CD8-positive, alpha-beta memory T cell (primary cell): ENCODE results near the gene CRLF3. TPM values are rescaled to one million over a fixed set of nuclear protein-coding genes. Genes with fewer than 3 reads are reported as not detected.
"Not testable (repeated sequence)": the region's sequence is repeated elsewhere in the genome, so short reads cannot be mapped to it uniquely, and the experiment has no call there.

Experiments used
- CTCF ChIA-PET: fragments of 350-600 bp; sonication (Branson Sonifier 250); formaldehyde crosslinking; loops from one replicate; lab custom pipeline; 2021; ENCODE audit warnings: antibody characterized with exemption; lab: Charles Lee
- POLR2A ChIA-PET: fragments of 350-600 bp; sonication (Branson Sonifier 250); formaldehyde crosslinking; loops from one replicate; lab custom pipeline; 2021; ENCODE audit warnings: antibody characterized with exemption; lab: Charles Lee
- DNase-seq, 5 donors: peaks; one replicate each; pipeline versions ENCODE4 v3.0.0 to v3.0.0-alpha.2; 2020 to 2022; ENCODE audit warnings: mixed read lengths in 1 of 5
- H3K27ac ChIP-seq: one replicate; pipeline ENCODE4 v1.7.0; 2013; ENCODE audit warnings: low read depth, mild to moderate bottlenecking, low read length, moderate library complexity
- H3K27me3 ChIP-seq: 2 replicates; pipeline ENCODE4 v1.7.0; 2013; ENCODE audit warnings: low read length, mild to moderate bottlenecking; ENCODE audit not compliant: insufficient read depth, poor library complexity, severe bottlenecking
- H3K36me3 ChIP-seq: 2 replicates; pipeline ENCODE4 v1.7.0; 2013; ENCODE audit warnings: mild to moderate bottlenecking, low read length, moderate library complexity; ENCODE audit not compliant: insufficient read depth
- H3K4me1 ChIP-seq: 2 replicates; pipeline ENCODE4 v1.7.0; 2013; ENCODE audit warnings: mild to moderate bottlenecking, low read length, moderate library complexity; ENCODE audit not compliant: insufficient read depth
- H3K4me3 ChIP-seq: 2 replicates; pipeline ENCODE4 v1.7.0; 2013; ENCODE audit warnings: mild to moderate bottlenecking, low read length
- H3K9me3 ChIP-seq: 2 replicates; pipeline ENCODE4 v1.7.0; 2013; ENCODE audit warnings: mild to moderate bottlenecking, low read length
- H3K27ac Mint-ChIP-seq, 8 donors: one replicate each; pipeline ENCODE4 v1.8.0; 2020 to 2021; ENCODE audit warnings: mixed read lengths in 8 of 8, mild to moderate bottlenecking in 6 of 8, inconsistent platforms in 3 of 8, moderate library complexity in 3 of 8
- H3K27me3 Mint-ChIP-seq, 2 donors: one replicate each; pipeline ENCODE4 v1.8.0; 2020 to 2021; ENCODE audit warnings: mixed read lengths in 2 of 2, mild to moderate bottlenecking in 1 of 2, moderate library complexity in 1 of 2
- H3K36me3 Mint-ChIP-seq, 3 donors: one replicate each; pipeline ENCODE4 v1.8.0; 2020 to 2021; ENCODE audit warnings: mixed read lengths in 3 of 3, inconsistent platforms in 1 of 3, mild to moderate bottlenecking in 1 of 3
- H3K4me1 Mint-ChIP-seq, 3 donors: one replicate each; pipeline ENCODE4 v1.8.0; 2020 to 2021; ENCODE audit warnings: mixed read lengths in 3 of 3, inconsistent platforms in 1 of 3, mild to moderate bottlenecking in 1 of 3
- H3K4me3 Mint-ChIP-seq, 7 donors: one replicate each; pipeline ENCODE4 v1.8.0; 2020 to 2021; ENCODE audit warnings: mixed read lengths in 7 of 7, mild to moderate bottlenecking in 6 of 7, moderate library complexity in 4 of 7, inconsistent platforms in 2 of 7
- H3K9me3 Mint-ChIP-seq, 5 donors: one replicate each; pipeline ENCODE4 v1.8.0; 2020 to 2022; ENCODE audit warnings: mixed read lengths in 5 of 5, mild to moderate bottlenecking in 3 of 5, moderate library complexity in 2 of 5, inconsistent platforms in 1 of 5
- polyA plus RNA-seq: library from polyadenylated mRNA; unstranded; fragments of 300-500 nt; fragmentation: Illumina TruSeq; gene quantifications from one replicate; pipeline ENCODE4 v1.2.3, GENCODE V29; 2021
- total RNA-seq, 2 experiments: library from RNA; stranded (reverse); gene quantifications; one replicate each; pipeline ENCODE4 v1.2.3, GENCODE V29; 2021

The CRLF3 gene
- total and polyA plus RNA-seq, 3 experiments from 2014 or later = 42.7 to 108 (median 43.0) TPM

DNA sequence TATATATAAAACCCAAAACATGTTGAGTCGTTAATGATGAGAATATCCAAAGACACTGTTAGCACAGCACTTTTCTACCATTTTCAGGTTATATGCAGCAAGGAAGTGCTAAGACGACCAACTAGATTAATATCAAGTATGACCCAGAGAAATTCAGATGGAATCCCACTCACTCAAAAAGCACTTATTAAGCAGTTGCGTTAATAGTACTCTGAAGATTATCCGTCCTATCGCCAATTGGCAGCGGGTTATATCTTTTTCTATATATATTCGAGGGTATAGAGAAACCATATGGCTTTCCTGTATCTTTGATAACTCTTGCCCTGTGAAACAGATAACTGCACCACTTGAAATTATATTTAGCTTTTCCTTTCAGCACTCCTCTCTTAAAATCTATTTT is 1.1 kb downstream of the CRLF3 start:
- H3K27me3 ChIP-seq = no peaks in the 10 kb centered on the region
- peaks cover 46 to 55% (median 52%) of the 10 kb centered on the region in 3 donors for H3K4me1 Mint-ChIP-seq
- no peaks in the 10 kb centered on the region for H3K9me3 ChIP-seq
- no peaks in the 10 kb centered on the region for H3K9me3 Mint-ChIP-seq
- H3K27me3 Mint-ChIP-seq = no peaks in the 10 kb centered on the region
- H3K36me3 ChIP-seq = no peaks in the 10 kb centered on the region
- peaks cover 47% of the 10 kb centered on the region for H3K4me1 ChIP-seq
- H3K36me3 Mint-ChIP-seq = peaks cover 0 to 22% (median 3%) of the 10 kb centered on the region in 3 donors
- peak overlapping the region; percentile 82 to 99 (median 92) for H3K27ac Mint-ChIP-seq
- no peak for DNase-seq
- peak overlapping the region; percentile 78 for H3K27ac ChIP-seq
- ChIA-PET POLR2A (interaction anchor here (4.2 kb wide), 1 partner anchor 13 kb away, joined by 51 read pairs; no protein-coding TSS in a partner anchor), CTCF (interaction anchor here (1.4 to 6.1 kb wide), 5 partner anchors 12 to 44 kb away, joined by 4 to 90 read pairs (median 8); no protein-coding TSS in a partner anchor)
- H3K4me3 Mint-ChIP-seq = peak overlapping the region; percentile 90 to 99 (median 95)
- peak overlapping the region; percentile 96 for H3K4me3 ChIP-seq

GRCh38 chr17:30822919-30823318 is 1.6 kb downstream of the CRLF3 start:
- H3K9me3 Mint-ChIP-seq, H3K27ac ChIP-seq, H3K9me3 ChIP-seq, H3K27me3 ChIP-seq, H3K27me3 Mint-ChIP-seq, H3K36me3 ChIP-seq: not testable (repeated sequence)
- ChIA-PET CTCF (interaction anchor here (1.2 to 6.1 kb wide), 3 partner anchors 12 to 18 kb away, joined by 3 to 90 read pairs (median 58); no protein-coding TSS in a partner anchor), POLR2A (interaction anchor here (4.2 kb wide), 1 partner anchor 13 kb away, joined by 51 read pairs; no protein-coding TSS in a partner anchor)
- Mint-ChIP-seq H3K27ac (peak overlapping the region; percentile 61 to 99 (median 88)), H3K36me3 (peaks cover 0 to 22% (median 3%) of the 10 kb centered on the region in 3 donors), H3K4me1 (peaks cover 48 to 60% (median 57%) of the 10 kb centered on the region in 3 donors), H3K4me3 (peak overlapping the region; percentile 90 to 99 (median 95))
- Histone ChIP-seq H3K4me1 (peaks cover 52% of the 10 kb centered on the region), H3K4me3 (peak overlapping the region; percentile 96)
- DNase-seq = peak in 1 of 5 donors; percentile 19

DNA sequence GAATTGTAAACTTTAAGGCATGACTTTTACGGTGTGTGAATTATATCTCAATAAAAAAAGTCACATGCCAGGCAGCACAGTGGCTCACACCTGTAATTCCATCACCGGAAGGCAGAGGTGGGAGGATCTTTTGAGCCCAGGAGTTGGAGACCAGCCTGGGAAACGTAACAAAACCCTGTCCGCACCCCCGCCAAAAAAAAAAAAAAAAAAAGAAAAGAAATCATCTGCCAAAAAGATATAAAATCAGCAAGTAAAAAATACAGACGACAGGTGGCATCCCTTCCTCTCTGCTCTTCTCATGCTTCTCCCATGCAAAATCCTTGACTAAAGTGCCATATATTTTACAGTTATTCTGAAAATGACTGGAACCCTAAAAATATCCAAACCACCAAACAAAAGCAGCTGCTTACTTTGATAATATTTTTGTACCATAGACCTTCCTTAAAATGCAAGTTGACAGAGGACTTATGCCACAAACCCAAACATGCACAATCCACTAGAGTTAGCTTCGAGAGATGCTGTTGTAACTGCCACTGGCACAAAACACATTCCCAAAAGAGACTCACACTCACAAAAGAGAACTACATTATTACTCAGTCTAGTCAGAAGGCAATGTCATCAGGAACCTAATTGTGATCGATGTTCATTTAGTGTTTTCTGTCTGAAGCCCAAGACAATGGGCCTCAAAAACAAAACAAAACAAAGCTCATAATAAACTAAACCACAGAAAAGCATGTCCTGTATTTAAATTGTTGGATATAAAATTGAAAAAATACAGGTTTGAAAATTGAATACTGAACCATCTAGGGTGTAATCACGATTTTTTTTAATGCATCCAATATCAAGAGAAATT is 2.4 kb downstream of the CRLF3 start:
- no peaks in the 10 kb centered on the region for H3K9me3 ChIP-seq
- ChIA-PET CTCF (interaction anchor here (1.2 to 5.0 kb wide), 2 partner anchors 11 to 17 kb away, joined by 3 to 90 read pairs; no protein-coding TSS in a partner anchor), POLR2A (interaction anchor here (4.2 kb wide), 1 partner anchor 12 kb away, joined by 51 read pairs; no protein-coding TSS in a partner anchor)
- H3K4me3 Mint-ChIP-seq = peak overlapping the region; percentile 90 to 99 (median 95)
- peak overlapping the region; percentile 96 for H3K4me3 ChIP-seq
- no peaks in the 10 kb centered on the region for H3K9me3 Mint-ChIP-seq
- H3K36me3 Mint-ChIP-seq = peaks cover 0 to 22% (median 3%) of the 10 kb centered on the region in 3 donors
- DNase-seq = peak in 1 of 5 donors; percentile 44
- H3K27ac Mint-ChIP-seq = peak overlapping the region; percentile 71 to 99 (median 92)
- no peaks in the 10 kb centered on the region for H3K36me3 ChIP-seq
- H3K4me1 Mint-ChIP-seq = peaks cover 48 to 62% (median 59%) of the 10 kb centered on the region in 3 donors
- H3K27me3 Mint-ChIP-seq = no peaks in the 10 kb centered on the region
- H3K27ac ChIP-seq = no peak overlapping the region
- peaks cover 55% of the 10 kb centered on the region for H3K4me1 ChIP-seq
- no peaks in the 10 kb centered on the region for H3K27me3 ChIP-seq

- peaks cover 65% of the 10 kb centered on the region for H3K4me1 ChIP-seq
- H3K4me3 ChIP-seq = peak overlapping the region; percentile 20
- Mint-ChIP-seq H3K27ac (peak overlapping the region; percentile 70 to 96 (median 90)), H3K4me1 (peaks cover 53 to 64% (median 58%) of the 10 kb centered on the region in 3 donors), H3K27me3 (no peaks in the 10 kb centered on the region), H3K9me3 (no peaks in the 10 kb centered on the region), H3K4me3 (peak overlapping the region; percentile 84 to 99 (median 93)), H3K36me3 (peaks cover 0 to 27% (median 5%) of the 10 kb centered on the region in 3 donors)
- CTCF ChIA-PET = interaction anchor here (4.2 kb wide), 1 partner anchor 11 kb away, joined by 18 read pairs; no protein-coding TSS in a partner anchor
- H3K9me3 ChIP-seq = no peaks in the 10 kb centered on the region
- POLR2A ChIA-PET = interaction anchor here (0.6 to 1.4 kb wide), 3 partner anchors 11 to 86 kb away, joined by 3 to 4 read pairs (median 3); no protein-coding TSS in a partner anchor
- H3K27me3 ChIP-seq = no peaks in the 10 kb centered on the region
- H3K36me3 ChIP-seq = no peaks in the 10 kb centered on the region
- no peak for DNase-seq
- H3K27ac ChIP-seq = no peak overlapping the region
Observed at GRCh38 chr17:30819971-30820705, 4.4 kb downstream of the CRLF3 start.

DNA sequence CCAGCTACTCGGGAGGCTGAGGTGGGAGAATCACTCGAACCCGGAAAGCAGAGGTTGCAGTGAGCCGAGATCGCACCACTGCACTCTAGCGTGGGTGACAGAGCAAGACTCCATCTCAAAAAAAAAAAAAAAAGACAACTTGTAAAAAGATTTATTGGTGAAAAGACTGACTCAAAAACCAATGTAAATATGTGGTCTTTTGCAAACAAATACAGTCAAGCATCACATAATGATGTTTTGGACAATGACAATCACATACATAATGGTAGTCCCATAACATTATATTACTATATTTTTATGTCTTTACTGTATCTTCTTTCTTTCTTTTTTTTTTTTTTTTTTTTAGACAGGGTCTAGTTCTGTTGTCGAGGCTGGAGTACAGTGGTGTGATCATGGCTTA is 8.3 kb downstream of the CRLF3 start:
- no peak for DNase-seq
- H3K36me3 Mint-ChIP-seq = peaks cover 0 to 24% (median 8%) of the 10 kb centered on the region in 3 donors
- CTCF ChIA-PET = no interaction called here
- Histone ChIP-seq H3K4me1 (peaks cover 75% of the 10 kb centered on the region), H3K36me3 (no peaks in the 10 kb centered on the region), H3K4me3 (no peak overlapping the region), H3K9me3 (no peaks in the 10 kb centered on the region), H3K27ac (no peak overlapping the region), H3K27me3 (no peaks in the 10 kb centered on the region)
- H3K27me3 Mint-ChIP-seq = no peaks in the 10 kb centered on the region
- no peaks in the 10 kb centered on the region for H3K9me3 Mint-ChIP-seq
- peak overlapping the region in 1 of 7 donors; percentile 59 for H3K4me3 Mint-ChIP-seq
- peak overlapping the region in 1 of 8 donors; percentile 60 for H3K27ac Mint-ChIP-seq
- POLR2A ChIA-PET = interaction anchor here (0.7 kb wide), 1 partner anchor 1058 kb away, joined by 9 read pairs; no protein-coding TSS in a partner anchor
- H3K4me1 Mint-ChIP-seq = peaks cover 52 to 66% (median 60%) of the 10 kb centered on the region in 3 donors

DNA sequence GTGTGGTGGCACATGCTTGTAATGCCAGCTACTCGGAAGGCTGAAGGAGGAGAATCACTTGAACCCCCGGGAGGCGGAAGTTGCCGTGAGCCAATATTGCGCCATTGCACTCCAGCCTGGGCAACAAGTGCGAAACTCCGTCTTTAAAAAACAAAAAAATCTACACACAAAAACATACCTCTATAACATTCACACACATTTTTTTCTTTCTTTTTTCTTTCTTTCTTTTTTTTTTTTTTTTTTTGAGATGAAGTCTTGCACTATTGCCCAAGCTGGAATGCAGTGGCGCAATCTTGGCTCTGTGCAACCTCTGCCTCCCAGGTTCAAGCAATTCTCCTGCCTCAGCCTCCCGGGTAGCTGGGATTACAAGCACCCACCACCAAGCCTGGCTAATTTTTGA is 9.6 kb downstream of the CRLF3 start:
- peaks cover 0 to 22% (median 8%) of the 10 kb centered on the region in 3 donors for H3K36me3 Mint-ChIP-seq
- peaks cover 75% of the 10 kb centered on the region for H3K4me1 ChIP-seq
- H3K27me3 Mint-ChIP-seq, H3K27me3 ChIP-seq, H3K4me3 ChIP-seq, H3K9me3 Mint-ChIP-seq, H3K9me3 ChIP-seq, H3K4me3 Mint-ChIP-seq, H3K27ac ChIP-seq, H3K36me3 ChIP-seq, H3K27ac Mint-ChIP-seq, POLR2A ChIA-PET, DNase-seq: not testable (repeated sequence)
- CTCF ChIA-PET = interaction anchor here (7.7 kb wide), 1 partner anchor 9 kb away, joined by 90 read pairs; the partner anchor contains the start of gene CRLF3
- peaks cover 50 to 66% (median 59%) of the 10 kb centered on the region in 3 donors for H3K4me1 Mint-ChIP-seq

DNA sequence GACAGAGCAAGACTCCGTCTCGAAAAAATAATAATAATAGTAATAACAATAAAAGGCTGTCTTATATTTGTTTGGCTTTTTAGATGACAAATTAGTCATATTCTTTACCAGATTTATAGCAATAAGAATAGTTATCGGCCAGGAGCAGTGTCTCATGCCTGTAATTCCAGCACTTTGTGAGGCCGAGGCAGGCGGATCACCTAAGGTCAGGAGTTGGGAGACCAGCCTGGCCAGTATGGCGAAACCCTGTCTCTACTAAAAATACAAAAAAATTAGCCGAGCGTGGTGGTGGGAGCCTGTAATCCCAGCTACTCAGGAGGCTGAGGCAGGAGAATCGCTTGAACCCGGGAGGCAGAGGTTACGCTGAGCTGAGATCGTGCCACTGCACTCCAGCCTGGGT is 10.3 kb downstream of the CRLF3 start:
- H3K36me3 ChIP-seq, H3K9me3 ChIP-seq, H3K27ac ChIP-seq, H3K27me3 ChIP-seq, H3K27me3 Mint-ChIP-seq, H3K4me3 ChIP-seq, H3K9me3 Mint-ChIP-seq, POLR2A ChIA-PET, H3K4me3 Mint-ChIP-seq, DNase-seq: not testable (repeated sequence)
- peaks cover 0 to 28% (median 8%) of the 10 kb centered on the region in 3 donors for H3K36me3 Mint-ChIP-seq
- CTCF ChIA-PET = interaction anchor here (7.7 kb wide), 1 partner anchor 10 kb away, joined by 90 read pairs; the partner anchor contains the start of gene CRLF3
- H3K4me1 Mint-ChIP-seq = peaks cover 50 to 66% (median 59%) of the 10 kb centered on the region in 3 donors
- peaks cover 75% of the 10 kb centered on the region for H3K4me1 ChIP-seq
- peak overlapping the region in 1 of 8 donors; percentile 76 for H3K27ac Mint-ChIP-seq
